Kidney (tissue), 14 donors: ENCODE measurements around the gene RNF20. TPM values are rescaled to one million over a fixed set of nuclear protein-coding genes. Genes with fewer than 3 reads are reported as not detected.

Source experiments
- DNase-seq, 5 donors: peaks; one replicate each; pipeline ENCODE4 v3.0.0-alpha.2; 2013 to 2020
- FAIRE-seq: peaks from 2 replicates; lab custom pipeline; 2012; peaks lifted over from hg19 to GRCh38; lab: Jason Lieb, UNC
- H3K27ac ChIP-seq, 2 donors: one replicate each; pipeline ENCODE4 v1.7.0; 2013; ENCODE audit warnings: low read depth in 2 of 2, low read length in 2 of 2, inconsistent platforms in 1 of 2
- H3K27me3 ChIP-seq: one replicate; pipeline ENCODE4 v1.7.1; 2013; ENCODE audit warnings: low read length, inconsistent platforms; ENCODE audit not compliant: control insufficient read depth, insufficient read depth
- H3K36me3 ChIP-seq, 3 donors: one replicate each; pipeline versions ENCODE4 v1.7.0 to v1.7.1; 2013; ENCODE audit warnings: low read length in 3 of 3, control low read depth in 1 of 3, inconsistent platforms in 1 of 3; ENCODE audit not compliant: insufficient read depth in 3 of 3, control insufficient read depth in 2 of 3
- H3K4me1 ChIP-seq, 3 donors: one replicate each; pipeline versions ENCODE4 v1.7.0 to v1.7.1; 2013; ENCODE audit warnings: low read length in 3 of 3, inconsistent platforms in 1 of 3, low read depth in 1 of 3; ENCODE audit not compliant: control insufficient read depth in 2 of 3, insufficient read depth in 2 of 3
- H3K4me3 ChIP-seq, 3 donors: one replicate each; pipeline versions ENCODE4 v1.7.0 to v1.8.1; 2013; ENCODE audit warnings: low read length in 3 of 3, control low read depth in 1 of 3, inconsistent platforms in 1 of 3
- H3K9ac ChIP-seq, 3 donors: one replicate each; pipeline versions ENCODE4 v1.7.0 to v1.7.1; 2013; ENCODE audit warnings: low read length in 3 of 3, control low read depth in 1 of 3, inconsistent platforms in 1 of 3
- H3K9me3 ChIP-seq, 3 donors: one replicate each; pipeline versions ENCODE4 v1.7.0 to v1.7.1; 2013; ENCODE audit warnings: low read length in 3 of 3, control low read depth in 1 of 3, inconsistent platforms in 1 of 3; ENCODE audit not compliant: control insufficient read depth in 2 of 3, insufficient read depth in 1 of 3
- intact Hi-C: fragments of 100-400 bp; cut with DNase I; formaldehyde crosslinking; loops from one replicate; pipeline ENCODE4 v1.11.1; 2022
- polyA plus RNA-seq: library from polyadenylated mRNA; stranded (reverse); fragments of 350-450 nt; fragmentation: Illumina TruSeq; extraction: RNeasy Lipid Tissue Mini Kit (QIAGEN cat#74804); gene quantifications from one replicate; pipeline ENCODE4 v1.2.3, GENCODE V29; 2014; ENCODE audit warnings: low read depth, low replicate concordance; ENCODE audit not compliant: insufficient read depth
- total RNA-seq: library from RNA; stranded (reverse); fragmentation: NEBNext Ultra II Directional; extraction: Animal tissue kit (Norgen Biotek cat#: 25700); gene quantifications from one replicate; pipeline ENCODE4 v1.2.1, GENCODE V29; 2021
- TF ChIP-seq, protein P1 (sequence below): IDR thresholded peaks from 3 replicates; pipeline ENCODE4 v1.5.1; 2012; ENCODE audit warnings: mild to moderate bottlenecking, moderate library complexity, borderline replicate concordance; ENCODE audit not compliant: insufficient read depth; ENCODE audit errors: extremely low read depth
- donor health status: control.
- donor health status: control.
- donor health status: control.
- donor health status: control.
- donor health status: control.
- donor health status: DM: yes; HTN: yes; CAD: no.
- donor health status: Normal renal cell carcinoma (clear cell type).

Gene RNF20
- total and polyA plus RNA-seq, 2 donors from 2014 or later = 15.8 to 43.2 TPM

DNA sequence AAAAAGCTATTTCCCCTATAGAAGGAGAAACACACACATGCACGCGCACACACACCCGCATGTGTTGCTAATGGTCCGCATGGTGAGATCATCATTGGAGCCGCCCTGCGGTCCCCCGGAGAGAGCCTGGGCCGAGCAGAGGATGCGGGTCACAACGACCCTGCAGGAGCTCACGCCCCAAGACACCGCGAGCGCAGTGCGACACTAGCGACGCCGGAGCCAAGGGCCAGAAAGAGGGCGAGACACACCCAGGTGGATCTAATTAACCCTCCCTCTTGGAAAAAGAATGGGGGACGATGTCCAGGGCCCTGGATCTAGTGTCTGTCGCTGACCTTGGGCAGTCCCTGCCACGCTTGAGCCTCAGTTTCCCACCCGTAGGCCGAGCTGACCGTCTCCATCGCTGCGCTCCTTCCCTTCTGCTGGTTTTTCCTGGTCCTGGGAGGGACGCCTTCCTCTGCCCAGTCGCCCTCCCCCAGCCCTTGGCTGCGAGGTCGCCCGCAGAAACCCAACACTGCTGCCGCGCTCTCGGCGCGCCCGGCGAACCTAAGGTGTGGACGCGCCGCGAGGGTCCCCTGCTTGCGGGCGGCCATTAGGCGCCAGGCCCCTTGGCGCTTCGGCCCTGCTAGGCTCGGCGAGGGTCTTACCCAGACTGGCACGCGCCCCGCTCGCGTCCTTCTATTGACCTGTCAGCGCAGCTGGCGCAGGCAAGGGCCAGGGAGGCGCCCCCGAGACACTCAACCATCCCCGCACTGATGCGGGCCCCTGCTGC, 47.5 kb upstream of the RNF20 start:
- intact Hi-C loops = no loop called here
- Histone ChIP-seq H3K9ac (peak overlapping the region; percentile 41 to 69 (median 48)), H3K36me3 (no peaks in the 10 kb centered on the region), H3K4me1 (peaks cover 0 to 4% (median 2%) of the 10 kb centered on the region in 3 donors), H3K27ac (peak overlapping the region; percentile 72 to 73), H3K4me3 (peak overlapping the region; percentile 54 to 86 (median 73)), H3K27me3 (no peaks in the 10 kb centered on the region), H3K9me3 (no peaks in the 10 kb centered on the region)
- DNase-seq (peak; percentile 61 to 76 (median 74)), FAIRE-seq (no peak)
- TF ChIP-seq, protein P1, sequence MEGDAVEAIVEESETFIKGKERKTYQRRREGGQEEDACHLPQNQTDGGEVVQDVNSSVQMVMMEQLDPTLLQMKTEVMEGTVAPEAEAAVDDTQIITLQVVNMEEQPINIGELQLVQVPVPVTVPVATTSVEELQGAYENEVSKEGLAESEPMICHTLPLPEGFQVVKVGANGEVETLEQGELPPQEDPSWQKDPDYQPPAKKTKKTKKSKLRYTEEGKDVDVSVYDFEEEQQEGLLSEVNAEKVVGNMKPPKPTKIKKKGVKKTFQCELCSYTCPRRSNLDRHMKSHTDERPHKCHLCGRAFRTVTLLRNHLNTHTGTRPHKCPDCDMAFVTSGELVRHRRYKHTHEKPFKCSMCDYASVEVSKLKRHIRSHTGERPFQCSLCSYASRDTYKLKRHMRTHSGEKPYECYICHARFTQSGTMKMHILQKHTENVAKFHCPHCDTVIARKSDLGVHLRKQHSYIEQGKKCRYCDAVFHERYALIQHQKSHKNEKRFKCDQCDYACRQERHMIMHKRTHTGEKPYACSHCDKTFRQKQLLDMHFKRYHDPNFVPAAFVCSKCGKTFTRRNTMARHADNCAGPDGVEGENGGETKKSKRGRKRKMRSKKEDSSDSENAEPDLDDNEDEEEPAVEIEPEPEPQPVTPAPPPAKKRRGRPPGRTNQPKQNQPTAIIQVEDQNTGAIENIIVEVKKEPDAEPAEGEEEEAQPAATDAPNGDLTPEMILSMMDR = no peak

DNA sequence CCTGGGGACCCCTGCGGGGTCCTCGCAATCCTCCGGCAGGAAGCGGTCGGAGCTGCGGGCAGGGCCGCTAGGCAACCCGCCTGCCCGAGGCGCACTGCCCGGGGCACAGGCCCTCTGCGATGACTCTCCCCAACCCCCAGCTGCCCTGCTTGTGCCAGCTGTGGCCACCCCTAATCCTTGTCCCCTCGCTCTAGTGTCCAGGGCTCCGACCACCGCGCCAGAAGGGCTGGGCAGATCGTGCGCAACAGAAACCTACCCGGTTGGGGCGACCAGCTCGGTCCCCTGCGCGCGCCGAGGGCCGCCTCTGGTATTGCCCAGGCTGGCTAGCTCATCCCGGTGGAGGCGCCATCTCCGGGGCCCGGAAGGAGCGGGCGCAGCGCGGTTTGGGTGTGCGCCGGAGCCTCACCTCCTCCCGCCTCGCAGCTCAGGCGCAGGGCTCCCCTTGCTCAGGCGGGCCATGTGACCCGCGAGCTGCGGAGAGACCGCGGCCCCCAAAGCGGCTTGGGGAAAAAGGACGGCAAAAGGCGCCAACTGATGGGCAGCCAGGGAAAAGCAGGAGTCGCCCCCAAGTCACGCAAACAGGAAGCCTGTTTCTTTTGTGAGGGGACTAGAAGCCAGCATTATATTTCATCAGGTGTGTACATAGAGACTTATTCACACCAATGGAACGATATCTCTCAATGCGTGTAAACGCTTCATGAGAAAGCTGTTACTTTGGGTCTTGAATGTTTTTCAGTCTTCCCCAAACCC, 46.8 kb upstream of the RNF20 start:
- TF ChIP-seq, protein P1 = no peak
- Histone ChIP-seq H3K9ac (peak overlapping the region; percentile 26 to 69 (median 63)), H3K27ac (peak overlapping the region; percentile 72 to 73), H3K27me3 (no peaks in the 10 kb centered on the region), H3K4me1 (peaks cover 0 to 4% (median 2%) of the 10 kb centered on the region in 3 donors), H3K4me3 (peak overlapping the region; percentile 60 to 86 (median 73)), H3K9me3 (peaks cover 0 to under 1% (median 0%) of the 10 kb centered on the region in 3 donors), H3K36me3 (no peaks in the 10 kb centered on the region)
- intact Hi-C loops = no loop called here
- DNase-seq (peak; percentile 76 to 88 (median 84)), FAIRE-seq (no peak)

DNA sequence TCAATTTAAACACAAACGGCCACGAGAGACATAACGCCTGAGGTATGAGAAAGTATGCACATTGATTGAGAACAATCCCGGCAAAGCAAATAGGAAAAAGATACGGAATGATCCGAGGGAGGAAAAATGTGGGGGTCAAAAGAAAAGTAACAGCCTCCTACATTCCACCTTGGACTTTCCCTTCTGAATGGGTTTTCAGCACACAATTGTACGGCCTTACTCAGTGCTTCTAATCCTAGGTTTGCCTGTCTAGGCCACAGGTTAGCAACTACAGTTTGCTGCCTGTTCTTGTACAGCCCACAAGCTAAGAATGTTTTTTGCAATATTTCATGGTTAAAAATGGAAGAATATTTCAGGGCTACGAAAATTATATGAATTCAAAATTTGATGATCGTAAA, 46.2 kb upstream of the RNF20 start:
- intact Hi-C loops = no loop called here
- FAIRE-seq (no peak), DNase-seq (peak in 1 of 5 donors; percentile 15)
- Histone ChIP-seq H3K36me3 (no peaks in the 10 kb centered on the region), H3K4me1 (peaks cover 0 to 4% (median 2%) of the 10 kb centered on the region in 3 donors), H3K9ac (peak overlapping the region; percentile 26 to 69 (median 48)), H3K27ac (peak overlapping the region in 1 of 2 donors; percentile 73), H3K9me3 (peaks cover 0 to 2% (median 0%) of the 10 kb centered on the region in 3 donors), H3K4me3 (peak overlapping the region; percentile 60 to 74 (median 73)), H3K27me3 (no peaks in the 10 kb centered on the region)
- TF ChIP-seq, protein P1 = no peak
